Iris pigment epithelial cell (primary cell): ENCODE measurements around the gene VANGL2.

ENCODE experiments used
- DNase-seq: peaks from one replicate; pipeline ENCODE4 v3.0.0-alpha.2; 2011; ENCODE audit warnings: low read depth

VANGL2 gene

DNA sequence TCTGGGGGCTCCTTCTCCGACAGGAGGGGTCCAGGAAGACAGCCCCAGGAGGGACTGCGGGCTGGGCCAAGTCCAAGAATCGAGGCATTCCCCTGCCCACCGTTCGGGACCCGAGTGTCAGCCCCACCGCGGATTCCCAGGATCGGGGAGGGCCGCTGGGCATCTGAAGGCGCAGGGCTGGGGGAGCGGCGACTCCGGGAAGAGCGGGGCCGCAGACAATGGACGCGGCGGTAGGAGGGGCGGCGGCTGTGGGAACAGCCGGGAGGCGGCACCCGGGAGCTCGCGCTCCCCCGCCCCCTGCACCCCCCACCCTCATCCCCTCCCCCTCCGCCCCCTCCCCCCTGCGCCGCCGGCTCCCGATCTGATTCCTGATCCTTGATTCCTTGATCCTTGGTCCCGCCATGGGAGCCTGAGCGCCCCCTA lies at the start of gene VANGL2:
Gene VANGL2, plus strand, starts transcription at position 342 of the 423 bp plus-strand sequence. CDS start 15,274 bp downstream, outside the sequence.
- peak; percentile 39 for DNase-seq

DNA sequence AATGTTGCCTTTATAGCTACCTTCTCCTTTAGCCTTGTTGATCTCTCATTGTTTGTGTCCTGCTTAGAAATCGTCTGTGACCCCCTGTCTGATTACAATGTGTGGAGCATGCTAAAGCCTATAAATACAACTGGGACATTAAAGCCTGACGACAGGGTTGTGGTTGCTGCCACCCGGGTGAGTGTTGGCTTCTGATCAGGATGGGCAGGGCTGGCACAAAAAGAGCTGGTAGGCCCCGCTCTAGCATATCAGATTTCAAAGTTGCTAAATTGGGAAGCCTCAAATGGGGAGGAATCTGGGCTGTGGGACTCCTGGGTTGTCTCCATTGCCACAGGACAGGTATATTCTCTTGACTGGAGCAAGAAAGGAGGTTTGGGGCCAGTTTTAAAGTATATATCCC lies 48.7 kb upstream of the VANGL2 start:
- no peak for DNase-seq

GRCh38 chr1:160352555-160352954 lies 47.8 kb upstream of the VANGL2 start:
- no peak for DNase-seq

DNA sequence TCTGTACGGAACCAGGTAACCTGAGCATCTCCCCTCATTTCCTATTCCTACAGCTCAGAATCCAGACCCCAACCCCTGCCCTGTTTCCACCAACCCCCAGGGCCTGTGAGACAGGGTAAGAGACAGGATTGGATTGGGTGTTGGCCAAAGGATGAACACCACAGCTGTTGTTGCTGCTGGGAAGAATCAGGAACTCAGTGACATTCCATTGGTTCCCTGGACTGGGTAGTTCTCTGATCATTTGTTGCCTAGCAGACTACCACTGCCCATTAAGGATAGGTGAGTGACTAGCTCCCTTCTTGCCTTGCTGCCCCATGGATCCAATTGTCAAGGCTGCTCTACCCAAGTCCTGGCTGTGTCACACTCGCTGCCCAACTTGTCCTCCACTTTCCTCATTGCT lies 47.1 kb upstream of the VANGL2 start:
- peak; percentile 57 for DNase-seq

DNA sequence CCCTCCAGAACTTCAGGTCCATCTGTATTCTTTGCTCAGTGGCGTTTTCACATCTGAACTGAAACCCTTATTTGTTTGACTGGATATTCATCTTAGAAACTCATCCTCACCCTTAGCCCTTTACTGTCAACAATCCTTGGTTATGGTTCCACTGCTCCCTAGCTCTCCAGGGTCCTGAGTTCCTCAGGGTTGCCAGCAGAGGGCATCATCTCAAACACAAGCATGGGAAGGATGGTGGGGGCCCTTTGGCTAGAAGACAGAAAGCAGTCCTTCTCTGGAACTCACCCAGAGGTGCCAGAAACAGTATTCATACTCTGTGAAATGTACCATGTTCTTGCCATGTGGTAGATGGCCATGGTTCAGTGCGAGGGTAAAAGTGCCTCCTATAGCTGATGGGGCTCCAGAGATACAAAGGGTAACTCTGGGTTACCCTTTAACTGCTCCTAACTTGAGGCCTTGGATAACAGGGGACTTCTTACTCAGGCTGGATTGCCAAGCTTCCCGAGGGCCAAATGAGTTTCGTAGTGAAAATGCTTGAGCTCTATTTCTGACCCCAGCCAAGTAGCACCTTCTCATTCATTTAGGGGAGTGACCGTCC lies 45.9 kb upstream of the VANGL2 start:
- DNase-seq: no peak

GRCh38 chr1:160357286-160358002 lies 42.9 kb upstream of the VANGL2 start:
- DNase-seq: no peak

- no peak for DNase-seq
Measured at GRCh38 chr1:160358073-160358472, 42.3 kb upstream of the VANGL2 start.

GRCh38 chr1:160359559-160360226 lies 40.7 kb upstream of the VANGL2 start:
- peak; percentile 39 for DNase-seq

DNA sequence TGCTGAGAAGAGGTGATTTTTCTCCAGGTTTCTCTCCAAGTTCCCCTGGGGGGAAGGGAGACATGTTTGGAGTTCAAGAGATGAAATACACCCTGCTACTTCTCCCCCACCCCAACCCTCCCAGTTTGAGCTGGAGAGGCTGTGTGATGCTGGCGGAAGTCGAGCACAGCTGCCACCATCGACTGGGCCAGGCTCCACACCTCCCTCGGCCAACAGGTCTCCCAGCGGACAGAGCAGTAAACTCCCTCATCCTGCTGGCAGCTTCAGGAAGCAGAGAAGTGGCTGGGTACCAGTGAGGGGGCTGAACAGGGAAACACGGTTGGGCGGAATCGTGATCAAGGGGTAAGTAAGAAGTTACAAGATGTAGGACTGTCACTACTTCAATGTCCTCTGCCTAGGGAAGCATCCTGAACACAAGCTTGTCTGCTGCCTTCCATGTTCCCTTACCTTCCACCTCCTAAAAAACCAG lies 40.1 kb upstream of the VANGL2 start:
- DNase-seq: no peak

- DNase-seq: no peak
Measured at GRCh38 chr1:160361199-160361598, 39.2 kb upstream of the VANGL2 start.

DNA sequence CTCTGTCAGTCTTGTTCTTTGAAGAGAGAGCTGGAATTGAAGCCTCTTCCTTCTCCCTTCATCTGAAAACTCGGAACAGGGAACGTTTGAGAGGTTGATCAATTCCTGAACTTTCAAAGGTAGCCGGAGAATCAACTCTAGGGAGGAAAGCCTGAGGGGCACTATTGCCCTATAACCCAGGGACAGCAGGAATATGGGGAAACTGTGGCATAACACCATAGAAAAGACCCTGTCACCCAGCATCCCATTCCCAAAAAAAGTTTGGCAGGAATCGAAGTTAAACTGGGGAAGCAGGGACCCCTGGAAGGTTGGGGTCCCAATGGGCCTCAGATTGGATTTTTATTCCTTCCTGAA lies 38.6 kb upstream of the VANGL2 start:
- DNase-seq: no peak

GRCh38 chr1:160362168-160362957 lies 38.0 kb upstream of the VANGL2 start:
- no peak for DNase-seq

DNA sequence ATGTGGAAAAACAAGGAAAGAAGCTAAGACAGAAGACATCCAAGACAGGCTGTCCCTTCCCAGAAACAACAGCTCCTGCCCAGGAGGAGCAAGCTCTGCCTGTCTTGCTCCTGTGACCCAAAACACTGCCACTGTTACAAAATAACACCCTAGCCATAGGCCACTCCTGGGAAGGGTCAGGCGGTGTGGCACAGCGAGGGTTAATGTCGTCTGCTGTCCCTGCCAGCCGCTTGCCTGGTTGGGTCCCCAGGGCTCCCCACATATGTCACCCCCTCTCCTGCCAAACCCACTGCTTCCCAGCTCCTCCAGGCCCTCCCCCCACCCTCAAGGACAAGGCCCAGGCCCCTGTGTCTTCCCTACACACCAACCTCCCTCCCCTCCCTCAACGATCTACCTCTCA lies 37.4 kb upstream of the VANGL2 start:
- no peak for DNase-seq

DNA sequence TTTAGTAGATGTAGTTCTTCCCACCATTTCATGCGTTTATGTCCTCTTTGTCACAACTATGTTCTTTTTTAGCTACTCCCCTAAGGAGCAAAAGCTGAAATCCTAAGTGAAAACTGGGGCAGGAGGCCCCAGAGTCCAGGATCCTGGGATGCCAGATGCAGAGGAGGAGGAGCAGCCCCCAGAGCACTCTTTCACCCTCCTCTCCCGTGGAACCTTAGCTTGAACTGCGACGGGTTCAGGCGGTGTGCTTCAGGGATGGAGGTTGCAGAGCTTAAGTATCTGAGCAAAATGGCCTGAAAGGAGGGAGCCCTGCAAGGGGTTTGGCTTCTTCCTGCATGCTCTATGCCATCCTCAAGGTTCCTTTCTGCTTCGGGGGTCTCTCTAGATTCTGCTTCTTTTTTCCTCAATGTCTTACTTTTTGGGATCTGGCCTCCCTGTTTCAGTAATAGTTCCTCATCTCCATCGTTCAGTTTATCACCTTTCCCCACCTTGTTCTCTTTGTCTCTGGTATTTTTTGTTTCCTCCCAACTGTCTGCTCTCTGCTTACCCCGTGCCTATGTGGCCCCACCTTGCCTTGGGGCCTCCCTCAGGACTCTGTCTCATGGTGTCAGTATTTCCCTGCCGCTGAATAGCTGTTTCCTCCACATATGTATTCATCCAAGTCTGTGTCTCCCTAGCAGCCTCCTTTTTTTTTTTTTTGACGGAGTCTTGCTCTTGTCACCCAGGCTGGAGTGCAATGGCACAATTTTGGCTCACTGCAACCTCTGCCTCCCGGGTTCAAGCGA lies 36.2 kb upstream of the VANGL2 start:
- DNase-seq: no peak

GRCh38 chr1:160365325-160365724 lies 35.0 kb upstream of the VANGL2 start:
- no peak for DNase-seq

DNA sequence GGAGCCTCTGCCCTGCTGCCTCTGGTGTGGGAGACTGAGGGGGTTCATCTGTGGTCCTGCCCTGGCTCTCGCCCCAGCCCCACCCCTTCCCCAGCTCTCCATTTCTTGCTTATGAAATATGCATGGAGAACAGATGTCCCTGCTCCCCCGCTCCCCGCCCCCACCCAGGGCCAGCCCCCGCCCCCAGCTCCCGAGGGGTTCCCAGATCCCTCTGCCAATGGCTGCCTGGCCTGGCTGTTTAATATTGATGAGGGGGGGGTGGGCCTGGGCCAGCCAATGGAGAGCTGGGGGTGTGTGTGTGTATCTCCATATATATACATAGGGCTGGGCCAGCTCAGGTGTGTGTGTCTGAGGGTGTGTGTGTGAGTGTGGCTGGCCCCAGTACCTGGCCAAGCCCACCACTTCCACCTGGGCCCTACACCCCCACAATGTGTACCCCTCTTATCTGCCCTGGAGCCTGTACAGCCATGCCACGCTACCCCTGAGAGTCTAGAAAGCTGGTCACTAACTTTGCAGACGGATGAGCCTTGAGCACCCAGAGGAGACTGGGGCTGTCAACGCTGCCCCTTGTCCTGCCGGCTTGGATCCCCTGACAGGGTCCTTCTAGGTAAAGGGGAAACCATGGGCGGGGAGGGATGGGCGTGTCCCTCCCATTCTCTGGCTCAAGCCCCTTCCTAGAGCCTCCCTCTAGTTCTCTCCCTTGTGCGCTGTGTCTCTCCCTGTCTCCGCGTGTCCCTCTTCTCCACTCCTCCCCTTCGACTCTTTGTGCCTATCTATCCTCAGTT lies 33.4 kb upstream of the VANGL2 start, which contains the start of gene NHLH1:
Gene NHLH1, plus strand, starts transcription at position 341 of the 785 bp plus-strand sequence. CDS start 3,661 bp downstream, outside the sequence.
- DNase-seq: no peak

DNA sequence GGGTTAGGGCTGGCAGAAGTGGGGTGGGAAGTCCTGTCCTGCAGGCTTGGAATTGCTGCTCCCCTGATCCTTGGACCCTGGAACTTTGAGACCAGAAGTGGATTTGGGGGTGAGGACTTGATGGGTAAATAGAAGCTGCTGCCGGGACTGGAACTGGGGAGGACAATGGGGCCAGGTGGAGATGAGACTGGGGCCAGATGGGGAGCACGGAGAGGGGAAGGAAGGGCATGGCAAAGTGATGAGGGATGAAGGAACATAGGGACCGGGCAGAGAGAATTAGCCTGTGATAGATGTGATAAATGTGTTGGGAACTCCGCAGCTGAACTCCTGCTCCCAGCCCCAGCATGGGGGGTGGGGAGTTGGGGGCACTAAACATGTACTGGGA lies 32.9 kb upstream of the VANGL2 start:
- no peak for DNase-seq

GRCh38 chr1:160367934-160368923 lies 32.1 kb upstream of the VANGL2 start:
- no peak for DNase-seq

DNA sequence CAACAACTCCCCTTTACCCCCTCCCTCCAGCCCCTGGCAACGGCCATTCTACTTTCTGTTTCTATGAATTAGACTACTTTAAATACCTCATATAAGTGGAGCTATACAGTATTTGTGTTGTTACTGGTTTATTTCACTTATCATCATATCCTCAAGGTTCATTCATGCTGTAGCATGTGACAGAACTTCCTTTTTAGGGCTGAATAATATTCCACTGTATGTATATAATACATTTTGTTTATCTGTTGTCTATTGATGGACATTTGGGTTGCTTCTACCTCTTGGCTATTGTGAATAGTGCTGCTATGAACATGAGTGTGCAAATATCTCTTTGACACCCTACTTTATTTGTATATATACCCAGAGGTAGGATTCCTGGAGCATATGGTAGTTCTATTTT lies 31.3 kb upstream of the VANGL2 start:
- DNase-seq: no peak
